Activated naive CD4-positive, alpha-beta T cell treated with anti-CD3 and anti-CD28 coated beads for 36 hours (primary cell): ENCODE data around the gene ADGRV1. TPM values are rescaled to one million over a fixed set of nuclear protein-coding genes. Genes with fewer than 3 reads are reported as not detected.

Experiments used
- CTCF ChIA-PET: fragments of 350-600 bp; sonication (Branson Sonifier 250); formaldehyde crosslinking; loops from one replicate; lab custom pipeline; 2021; ENCODE audit warnings: antibody characterized with exemption; lab: Charles Lee
- DNase-seq: peaks from one replicate; pipeline ENCODE4 v3.0.0-alpha.2; 2020
- H3K27ac Mint-ChIP-seq: one replicate; pipeline ENCODE4 v1.8.0; 2021; ENCODE audit warnings: mild to moderate bottlenecking, mixed read lengths
- H3K27me3 Mint-ChIP-seq: one replicate; pipeline ENCODE4 v1.8.0; 2021; ENCODE audit warnings: low read depth, mixed read lengths
- H3K36me3 Mint-ChIP-seq: one replicate; pipeline ENCODE4 v1.8.0; 2021; ENCODE audit warnings: low read depth, mixed read lengths
- H3K4me1 Mint-ChIP-seq: one replicate; pipeline ENCODE4 v1.8.0; 2021; ENCODE audit warnings: low read depth, mixed read lengths
- H3K4me3 Mint-ChIP-seq: one replicate; pipeline ENCODE4 v1.8.0; 2021; ENCODE audit warnings: mild to moderate bottlenecking, moderate library complexity, mixed read lengths
- H3K9me3 Mint-ChIP-seq: one replicate; pipeline ENCODE4 v1.8.0; 2021; ENCODE audit warnings: mixed read lengths
- intact Hi-C: fragments of 100-400 bp; cut with micrococcal nuclease; formaldehyde crosslinking; loops from one replicate; pipeline ENCODE4 v1.15.1; 2023
- total RNA-seq, 2 experiments: library from RNA; stranded (reverse); gene quantifications; one replicate each; pipeline ENCODE4 v1.2.3, GENCODE V29; 2021

ADGRV1 gene
- total RNA-seq, 2 experiments from 2014 or later = not detected

- CTCF ChIA-PET = interaction anchor here (2.6 to 4.1 kb wide), 2 partner anchors 119 to 281 kb away, joined by 10 to 30 read pairs; no protein-coding TSS in a partner anchor
- H3K27me3 Mint-ChIP-seq = peaks cover 2% of the 10 kb centered on the region
- no peaks in the 10 kb centered on the region for H3K9me3 Mint-ChIP-seq
- H3K4me3 Mint-ChIP-seq = no peak overlapping the region
- H3K36me3 Mint-ChIP-seq = no peaks in the 10 kb centered on the region
- no peak overlapping the region for H3K27ac Mint-ChIP-seq
- no peak for DNase-seq
- no peaks in the 10 kb centered on the region for H3K4me1 Mint-ChIP-seq
- intact Hi-C loops = no loop called here
Measured at GRCh38 chr5:91104062-91104448, 545.5 kb downstream of the ADGRV1 start.

DNA sequence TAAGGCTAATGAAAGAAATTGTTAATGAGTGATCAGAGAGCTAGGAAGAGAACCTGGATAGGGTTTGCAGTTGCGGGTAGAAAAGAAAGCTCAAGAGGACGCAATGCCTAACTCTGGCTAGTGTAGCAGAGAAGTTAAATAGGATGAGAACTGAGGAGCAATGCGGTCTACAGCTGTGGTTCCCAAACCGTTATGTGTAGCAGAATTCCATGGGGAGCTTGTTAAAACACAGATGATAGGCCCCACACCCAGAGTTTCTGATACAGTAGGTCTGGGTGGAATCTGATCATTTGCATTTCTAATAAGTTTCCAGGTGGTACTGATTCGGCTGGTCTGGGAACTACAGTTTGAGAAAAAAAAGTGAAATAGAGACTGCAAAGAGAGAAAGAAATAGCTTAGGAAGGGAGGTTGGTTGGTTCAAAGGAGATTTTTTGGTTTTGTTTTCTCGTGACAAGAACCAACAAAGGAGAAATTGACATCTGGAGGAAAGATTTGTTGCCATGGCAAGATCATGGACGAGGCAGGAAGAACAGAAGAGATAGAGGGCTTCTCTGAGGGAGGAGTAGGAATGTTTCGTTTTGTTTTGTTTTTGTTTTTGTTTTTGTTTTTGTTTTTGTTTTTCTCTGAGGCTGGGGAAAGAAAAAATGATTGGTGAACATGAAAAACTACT is 548.4 kb downstream of the ADGRV1 start:
- Mint-ChIP-seq H3K27me3 (peaks cover 5% of the 10 kb centered on the region), H3K4me1 (no peaks in the 10 kb centered on the region), H3K36me3 (no peaks in the 10 kb centered on the region), H3K4me3 (no peak overlapping the region), H3K27ac (no peak overlapping the region), H3K9me3 (no peaks in the 10 kb centered on the region)
- DNase-seq = no peak
- intact Hi-C loops = no loop called here
- CTCF ChIA-PET = interaction anchor here (1.0 to 1.1 kb wide), 2 partner anchors 119 to 277 kb away, joined by 4 to 5 read pairs; no protein-coding TSS in a partner anchor

- H3K36me3 Mint-ChIP-seq = no peaks in the 10 kb centered on the region
- CTCF ChIA-PET = interaction anchor here (0.6 kb wide), 1 partner anchor 50 kb away, joined by 4 read pairs; no protein-coding TSS in a partner anchor
- H3K4me3 Mint-ChIP-seq = no peak overlapping the region
Measured at GRCh38 chr5:91109634-91110033, 551.0 kb downstream of the ADGRV1 start.

GRCh38 chr5:91110686-91111085 is 552.1 kb downstream of the ADGRV1 start:
- Mint-ChIP-seq H3K9me3 (no peaks in the 10 kb centered on the region), H3K27ac (no peak overlapping the region), H3K4me3 (no peak overlapping the region), H3K27me3 (peaks cover 5% of the 10 kb centered on the region), H3K36me3 (no peaks in the 10 kb centered on the region), H3K4me1 (no peaks in the 10 kb centered on the region)
- CTCF ChIA-PET = no interaction called here
- no peak for DNase-seq
- intact Hi-C loops = no loop called here

More at GRCh38 chr5:91109634-91110033, 551.0 kb downstream of the ADGRV1 start:
- H3K27ac Mint-ChIP-seq = no peak overlapping the region
- intact Hi-C loops = no loop called here
- peaks cover 5% of the 10 kb centered on the region for H3K27me3 Mint-ChIP-seq
- no peak for DNase-seq
- H3K4me1 Mint-ChIP-seq = no peaks in the 10 kb centered on the region
- no peaks in the 10 kb centered on the region for H3K9me3 Mint-ChIP-seq

DNA sequence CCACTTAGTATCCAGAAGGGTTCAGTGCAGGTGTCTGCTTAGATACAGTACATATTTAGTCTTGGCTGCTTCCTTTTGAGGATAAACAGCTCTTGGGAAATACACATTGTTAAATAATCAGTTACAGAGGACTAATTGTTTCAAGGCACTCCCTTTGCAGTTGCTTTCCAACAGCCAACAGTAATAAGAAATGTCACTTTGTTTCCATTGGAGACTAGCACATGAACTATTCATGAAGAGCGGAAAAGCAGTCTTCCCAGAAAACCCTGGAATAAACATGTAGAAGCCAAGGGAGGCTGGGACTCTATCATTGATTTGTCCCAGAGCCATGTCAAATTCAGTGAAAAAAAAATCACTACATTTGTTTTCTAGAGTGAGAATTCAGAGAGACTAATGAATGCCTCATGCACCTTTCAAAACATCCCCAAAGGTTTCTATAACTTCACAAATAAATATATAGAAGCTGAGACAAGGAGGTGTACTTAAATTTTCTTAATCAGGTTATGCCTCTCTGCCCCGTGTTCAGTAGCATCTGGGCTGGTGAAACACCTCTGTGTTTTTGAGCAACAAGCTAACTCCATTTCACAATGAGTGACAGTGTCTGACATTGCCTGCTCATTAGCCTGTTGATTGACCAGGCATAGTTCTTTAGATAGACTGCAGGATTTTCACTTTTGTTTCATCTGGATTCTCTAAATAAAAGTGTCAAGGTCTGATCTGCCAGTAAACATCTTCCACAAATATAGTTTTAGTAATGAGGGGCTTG is 553.1 kb downstream of the ADGRV1 start:
- intact Hi-C loops = no loop called here
- CTCF ChIA-PET = interaction anchor here (0.6 kb wide), 1 partner anchor 19 kb away, joined by 3 read pairs; no protein-coding TSS in a partner anchor
- Mint-ChIP-seq H3K4me3 (no peak overlapping the region), H3K27me3 (peaks cover 5% of the 10 kb centered on the region), H3K27ac (no peak overlapping the region), H3K9me3 (no peaks in the 10 kb centered on the region), H3K36me3 (no peaks in the 10 kb centered on the region), H3K4me1 (no peaks in the 10 kb centered on the region)
- DNase-seq = no peak

- H3K4me3 Mint-ChIP-seq = no peak overlapping the region
- H3K27me3 Mint-ChIP-seq = peaks cover 5% of the 10 kb centered on the region
- CTCF ChIA-PET = interaction anchor here (0.6 to 1.0 kb wide), 3 partner anchors 36 to 305 kb away, joined by 3 to 4 read pairs (median 3); no protein-coding TSS in a partner anchor
- no peaks in the 10 kb centered on the region for H3K36me3 Mint-ChIP-seq
- H3K4me1 Mint-ChIP-seq = no peaks in the 10 kb centered on the region
- intact Hi-C loops = no loop called here
- DNase-seq = no peak
- H3K9me3 Mint-ChIP-seq = no peaks in the 10 kb centered on the region
- H3K27ac Mint-ChIP-seq = no peak overlapping the region
Measured at GRCh38 chr5:91114658-91115057, 556.1 kb downstream of the ADGRV1 start.

GRCh38 chr5:91118354-91118753 is 559.8 kb downstream of the ADGRV1 start:
- Mint-ChIP-seq H3K27ac (no peak overlapping the region), H3K4me3 (no peak overlapping the region), H3K4me1 (no peaks in the 10 kb centered on the region), H3K27me3 (no peaks in the 10 kb centered on the region), H3K36me3 (no peaks in the 10 kb centered on the region), H3K9me3 (no peaks in the 10 kb centered on the region)
- DNase-seq = no peak
- CTCF ChIA-PET = no interaction called here
- intact Hi-C loops = no loop called here

GRCh38 chr5:91118796-91119195 is 560.2 kb downstream of the ADGRV1 start:
- DNase-seq = no peak
- Mint-ChIP-seq H3K36me3 (no peaks in the 10 kb centered on the region), H3K27ac (no peak overlapping the region), H3K9me3 (no peaks in the 10 kb centered on the region), H3K4me3 (no peak overlapping the region), H3K27me3 (no peaks in the 10 kb centered on the region), H3K4me1 (no peaks in the 10 kb centered on the region)
- CTCF ChIA-PET = no interaction called here
- intact Hi-C loops = no loop called here

DNA sequence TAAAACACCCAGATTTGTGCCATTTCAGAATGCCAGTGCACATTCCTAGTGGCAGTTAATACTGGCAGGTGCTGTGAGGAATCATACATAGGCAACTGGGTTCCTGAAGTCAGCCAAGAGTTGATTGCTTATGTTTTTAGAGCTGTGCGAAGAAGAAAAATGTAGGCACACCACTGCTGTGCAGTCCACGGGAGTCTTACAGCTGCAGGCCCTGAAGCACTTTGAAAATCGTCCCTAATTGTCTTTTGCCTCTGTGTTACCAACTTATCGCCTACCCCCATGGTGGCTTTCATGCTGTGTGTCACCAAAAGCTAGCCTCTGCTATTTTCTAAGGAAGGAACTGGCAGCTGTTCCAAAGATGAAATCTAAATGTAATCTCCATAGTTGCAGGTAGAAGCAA is 560.6 kb downstream of the ADGRV1 start:
- H3K4me1 Mint-ChIP-seq = no peaks in the 10 kb centered on the region
- DNase-seq = no peak
- intact Hi-C loops = no loop called here
- no peak overlapping the region for H3K4me3 Mint-ChIP-seq
- no peaks in the 10 kb centered on the region for H3K36me3 Mint-ChIP-seq
- CTCF ChIA-PET = interaction anchor here (0.6 kb wide), 1 partner anchor 88 kb away, joined by 4 read pairs; no protein-coding TSS in a partner anchor
- no peak overlapping the region for H3K27ac Mint-ChIP-seq
- no peaks in the 10 kb centered on the region for H3K9me3 Mint-ChIP-seq
- no peaks in the 10 kb centered on the region for H3K27me3 Mint-ChIP-seq

DNA sequence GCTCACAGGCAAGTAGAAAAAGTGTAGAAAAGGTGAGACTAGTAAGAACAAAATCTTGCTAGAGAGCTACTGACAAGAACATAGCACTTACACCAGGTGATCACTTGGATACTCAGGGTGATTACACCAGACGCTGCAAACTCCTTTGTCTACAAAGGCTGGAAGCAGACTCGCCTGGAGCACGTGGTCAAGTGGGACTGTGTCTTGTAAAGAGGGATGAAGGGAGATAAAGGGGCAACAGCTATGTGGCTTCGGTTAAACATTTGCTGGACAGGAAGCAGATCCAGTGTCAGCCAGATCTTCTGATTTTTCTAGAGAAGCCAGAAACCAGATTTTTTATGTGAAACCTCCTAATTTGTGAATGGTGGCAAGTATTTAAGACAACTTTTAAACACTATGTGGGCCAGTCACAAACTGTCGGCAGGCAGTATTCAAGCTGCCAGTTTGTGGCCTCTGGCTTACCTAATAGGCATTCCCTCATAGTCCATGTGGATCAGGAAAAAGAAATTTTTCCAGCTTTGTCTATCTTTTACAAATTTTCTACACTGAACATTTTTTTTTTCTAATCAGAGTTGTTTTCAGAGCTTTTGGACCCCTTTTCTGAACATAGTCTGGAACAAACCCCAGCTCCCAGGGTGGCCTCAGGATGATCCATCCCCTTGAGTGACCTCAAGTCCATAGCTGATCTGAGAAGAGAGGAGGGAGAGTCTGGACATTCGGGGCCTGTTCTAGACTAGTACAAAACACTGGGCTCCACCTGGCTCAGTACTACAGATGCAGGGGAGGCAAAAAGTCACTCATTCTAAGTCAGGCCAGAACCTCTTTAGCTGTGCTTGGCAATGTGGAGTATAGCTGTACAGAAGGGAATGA is 561.6 kb downstream of the ADGRV1 start:
- intact Hi-C loops = no loop called here
- H3K27me3 Mint-ChIP-seq = no peaks in the 10 kb centered on the region
- no peaks in the 10 kb centered on the region for H3K4me1 Mint-ChIP-seq
- no peak for DNase-seq
- H3K27ac Mint-ChIP-seq = no peak overlapping the region
- no peak overlapping the region for H3K4me3 Mint-ChIP-seq
- CTCF ChIA-PET = interaction anchor here (0.6 kb wide), 1 partner anchor 87 kb away, joined by 4 read pairs; no protein-coding TSS in a partner anchor
- H3K9me3 Mint-ChIP-seq = no peaks in the 10 kb centered on the region
- no peaks in the 10 kb centered on the region for H3K36me3 Mint-ChIP-seq

GRCh38 chr5:91121347-91121993 is 562.9 kb downstream of the ADGRV1 start:
- CTCF ChIA-PET = interaction anchor here (0.6 to 0.8 kb wide), 2 partner anchors 36 to 78 kb away, joined by 3 read pairs; no protein-coding TSS in a partner anchor
- DNase-seq = no peak
- H3K4me1 Mint-ChIP-seq = no peaks in the 10 kb centered on the region

More at GRCh38 chr5:91121347-91121993, 562.9 kb downstream of the ADGRV1 start:
- Mint-ChIP-seq H3K9me3 (no peaks in the 10 kb centered on the region), H3K36me3 (no peaks in the 10 kb centered on the region), H3K27me3 (no peaks in the 10 kb centered on the region), H3K27ac (no peak overlapping the region), H3K4me3 (no peak overlapping the region)
- intact Hi-C loops = no loop called here
